Thyroid gland (tissue), 4 donors: ENCODE data around the gene FES. TPM values are rescaled to one million over a fixed set of nuclear protein-coding genes. Genes with fewer than 3 reads are reported as not detected.

Source experiments
- DNase-seq, 2 donors: peaks; one replicate each; pipeline ENCODE4 v3.0.0-alpha.2; 2019
- H3K27ac ChIP-seq, 3 donors: fragments of 200-600 bp; sonication (generic); 1 replicate in 2 of 3; 2 replicates in 1 of 3; pipeline ENCODE4 v1.5.1; 2016 to 2019; ENCODE audit warnings: mild to moderate bottlenecking in 1 of 3, moderate library complexity in 1 of 3
- H3K27me3 ChIP-seq: fragments of 200-600 bp; sonication (generic); one replicate; pipeline ENCODE4 v1.5.1; 2019
- H3K36me3 ChIP-seq, 2 donors: fragments of 200-600 bp; sonication (generic); one replicate each; pipeline ENCODE4 v1.5.1; 2016 to 2019
- H3K4me1 ChIP-seq, 2 donors: fragments of 200-600 bp; sonication (generic); one replicate each; pipeline ENCODE4 v1.5.1; 2017 to 2019
- H3K4me3 ChIP-seq, 3 donors: fragments of 200-600 bp; sonication (generic); replicated peaks in 1 of 3; 1 replicate in 2 of 3; 2 replicates in 1 of 3; pipeline ENCODE4 v1.5.1; 2016; ENCODE audit warnings: mild to moderate bottlenecking in 1 of 3
- H3K9me3 ChIP-seq: fragments of 200-600 bp; sonication (generic); one replicate; pipeline ENCODE4 v1.5.1; 2017
- POLR2A ChIP-seq, 2 donors: fragments of 450-650 bp; IDR thresholded peaks; one replicate each; pipeline ENCODE4 v1.6.1; 2017; ENCODE audit warnings: antibody characterized with exemption in 2 of 2, mild to moderate bottlenecking in 2 of 2, moderate library complexity in 1 of 2
- WGBS, 2 donors: methylation state at CpG; one replicate each; pipeline ENCODE4 v1.1.5; 2017; 5-methylcytosine and 5-hydroxymethylcytosine counted together
- intact Hi-C: fragments of 100-400 bp; cut with DNase I; formaldehyde crosslinking; loops from one replicate; pipeline ENCODE4 v1.15.1; 2023
- total RNA-seq, 4 donors: library from RNA; depleted of rRNA; stranded (reverse); fragments of >200 nt; gene quantifications; one replicate each; pipeline ENCODE4 v1.2.3, GENCODE V29; 2016
- TF ChIP-seq, protein P1 (sequence below), 6 experiments: fragments of 200-600 bp in 3 of 6; fragments of 450-650 bp in 3 of 6; sonication (generic) in 3 of 6; IDR thresholded peaks; one replicate each; pipeline ENCODE4 v1.5.1; 2016 to 2019; ENCODE audit warnings: antibody characterized with exemption in 6 of 6, mild to moderate bottlenecking in 2 of 6, inconsistent platforms in 1 of 6, moderate library complexity in 1 of 6

Gene FES
- total RNA-seq, 4 donors from 2014 or later: 34.1 to 44.5 (median 36.0) TPM

DNA sequence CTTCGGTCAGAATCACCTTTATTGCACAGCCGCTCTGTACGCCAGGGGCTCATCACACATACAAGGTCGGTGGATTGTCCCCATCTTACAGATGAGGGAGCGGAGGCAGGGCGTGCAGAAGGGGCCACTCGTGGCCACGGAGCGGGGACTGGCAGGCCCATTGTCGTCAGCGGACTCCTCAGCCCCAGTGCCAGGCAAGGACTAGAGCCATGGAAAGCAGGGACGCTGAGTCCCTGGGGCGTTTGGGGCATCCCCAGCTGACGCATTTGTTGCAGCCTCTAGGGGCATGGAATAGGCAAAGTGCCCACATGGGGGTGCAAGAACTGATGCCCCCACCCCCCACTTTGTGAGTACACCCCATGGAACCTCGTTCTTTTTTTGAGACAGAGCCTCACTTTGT, 45.8 kb upstream of the FES start:
- 89 to 90% methylated on average over 13 to 15 of the region's 15 CpGs for WGBS, 2 donors
- H3K27ac ChIP-seq: no peak overlapping the region
- TF ChIP-seq POLR2A (IDR thresholded peaks at IDR 0.05): no peak
- TF ChIP-seq, protein P1, sequence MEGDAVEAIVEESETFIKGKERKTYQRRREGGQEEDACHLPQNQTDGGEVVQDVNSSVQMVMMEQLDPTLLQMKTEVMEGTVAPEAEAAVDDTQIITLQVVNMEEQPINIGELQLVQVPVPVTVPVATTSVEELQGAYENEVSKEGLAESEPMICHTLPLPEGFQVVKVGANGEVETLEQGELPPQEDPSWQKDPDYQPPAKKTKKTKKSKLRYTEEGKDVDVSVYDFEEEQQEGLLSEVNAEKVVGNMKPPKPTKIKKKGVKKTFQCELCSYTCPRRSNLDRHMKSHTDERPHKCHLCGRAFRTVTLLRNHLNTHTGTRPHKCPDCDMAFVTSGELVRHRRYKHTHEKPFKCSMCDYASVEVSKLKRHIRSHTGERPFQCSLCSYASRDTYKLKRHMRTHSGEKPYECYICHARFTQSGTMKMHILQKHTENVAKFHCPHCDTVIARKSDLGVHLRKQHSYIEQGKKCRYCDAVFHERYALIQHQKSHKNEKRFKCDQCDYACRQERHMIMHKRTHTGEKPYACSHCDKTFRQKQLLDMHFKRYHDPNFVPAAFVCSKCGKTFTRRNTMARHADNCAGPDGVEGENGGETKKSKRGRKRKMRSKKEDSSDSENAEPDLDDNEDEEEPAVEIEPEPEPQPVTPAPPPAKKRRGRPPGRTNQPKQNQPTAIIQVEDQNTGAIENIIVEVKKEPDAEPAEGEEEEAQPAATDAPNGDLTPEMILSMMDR (IDR thresholded peaks at IDR 0.05): no peak
- H3K4me1 ChIP-seq: peaks cover 20 to 30% of the 10 kb centered on the region in 2 donors
- no peak overlapping the region for H3K4me3 ChIP-seq
- intact Hi-C loops: no loop called here
- DNase-seq: no peak
- H3K9me3 ChIP-seq: no peaks in the 10 kb centered on the region
- no peaks in the 10 kb centered on the region for H3K27me3 ChIP-seq
- H3K36me3 ChIP-seq: no peaks in the 10 kb centered on the region

DNA sequence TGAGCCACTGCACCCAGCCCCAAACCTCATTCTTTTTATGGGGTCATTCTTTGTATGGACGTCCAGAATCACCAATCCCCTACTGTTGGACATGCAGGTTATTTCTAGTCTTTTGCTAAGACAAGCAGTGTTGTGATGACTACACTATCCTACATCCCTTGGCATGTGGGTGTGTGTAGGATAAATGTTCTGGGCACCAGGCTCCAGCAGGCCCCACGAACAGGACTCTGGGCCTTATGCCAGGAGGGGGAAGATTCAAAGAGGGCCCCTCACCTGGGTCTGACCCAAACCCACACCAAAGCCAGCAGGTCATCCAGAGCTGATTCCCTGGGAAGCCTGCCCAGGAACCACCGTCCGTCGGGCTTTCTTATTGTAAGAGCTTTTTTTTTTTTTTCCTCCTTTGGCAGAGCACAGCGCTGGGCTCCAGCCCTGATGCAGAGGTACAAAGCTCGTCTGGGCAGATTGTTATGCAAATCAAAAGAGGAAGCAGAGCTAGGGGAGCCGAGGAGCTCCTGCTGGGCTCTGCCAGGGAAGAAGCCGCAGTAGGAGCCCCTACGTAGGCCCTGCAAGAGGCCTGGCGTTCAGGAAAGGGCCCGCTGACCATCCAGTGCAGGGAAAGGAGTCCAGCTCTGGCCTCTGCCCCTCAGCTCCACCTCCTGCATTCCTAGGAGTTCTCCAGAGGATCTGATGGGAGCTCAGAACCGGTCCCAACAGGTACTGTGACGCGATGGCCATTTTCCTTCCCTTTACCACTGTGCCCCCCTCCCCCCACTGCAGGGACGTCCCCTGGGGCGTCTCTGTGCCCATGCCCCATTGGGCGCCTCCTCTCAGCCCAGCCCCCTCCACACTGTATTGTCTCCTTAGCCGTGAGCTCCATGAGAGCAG, 44.9 kb upstream of the FES start:
- no peaks in the 10 kb centered on the region for H3K36me3 ChIP-seq
- peaks cover 20 to 30% of the 10 kb centered on the region in 2 donors for H3K4me1 ChIP-seq
- no peaks in the 10 kb centered on the region for H3K9me3 ChIP-seq
- TF ChIP-seq, protein P1 (IDR thresholded peaks at IDR 0.05): no peak
- TF ChIP-seq POLR2A (IDR thresholded peaks at IDR 0.05): peak in 1 of 2 donors; percentile 47
- intact Hi-C loops: no loop called here
- peak overlapping the region; percentile 84 to 86 (median 86) for H3K27ac ChIP-seq
- DNase-seq: peak; percentile 89 to 91
- 31 to 39% methylated on average over 19 of the region's 19 CpGs for WGBS, 2 donors
- no peaks in the 10 kb centered on the region for H3K27me3 ChIP-seq
- H3K4me3 ChIP-seq: no peak overlapping the region

DNA sequence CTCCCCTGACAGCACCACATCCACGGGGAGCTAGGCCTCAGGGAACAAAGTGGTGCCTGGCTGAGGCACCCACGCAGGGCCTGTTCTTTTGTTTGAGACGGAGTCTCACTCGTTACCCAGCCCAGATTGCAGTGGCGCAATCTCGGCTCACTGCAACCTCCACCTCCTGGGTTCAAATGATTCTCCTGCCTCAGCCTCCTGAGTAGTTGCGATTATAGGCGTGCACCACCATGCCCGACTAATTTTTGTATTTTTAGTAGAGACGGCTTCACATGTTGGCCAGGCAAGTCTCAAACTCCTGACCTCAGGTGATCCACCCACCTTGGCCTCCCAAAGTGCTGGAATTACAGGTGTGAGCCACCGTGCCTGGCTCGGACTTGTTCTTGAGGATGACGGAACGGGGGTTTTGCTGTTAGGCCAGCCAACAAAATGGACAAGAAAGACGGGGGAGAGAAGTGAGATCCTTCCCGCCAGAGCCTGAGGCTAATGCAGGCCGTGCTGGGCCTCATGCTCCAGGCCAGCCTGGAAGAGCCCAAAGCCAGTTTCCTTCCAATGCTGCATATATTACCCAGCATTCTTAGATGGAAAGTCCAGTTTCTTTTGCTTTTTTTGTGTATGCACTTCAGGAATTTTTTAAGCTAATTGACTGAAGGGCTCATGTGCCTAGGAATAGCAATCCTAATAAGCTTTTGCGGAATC, 44.0 kb upstream of the FES start:
- H3K4me3 ChIP-seq: no peak overlapping the region
- 76 to 80% methylated on average over 18 of the region's 18 CpGs for WGBS, 2 donors
- peaks cover 20 to 38% of the 10 kb centered on the region in 2 donors for H3K4me1 ChIP-seq
- H3K36me3 ChIP-seq: no peaks in the 10 kb centered on the region
- intact Hi-C loops: no loop called here
- peak overlapping the region; percentile 84 to 86 (median 86) for H3K27ac ChIP-seq
- no peaks in the 10 kb centered on the region for H3K27me3 ChIP-seq
- no peaks in the 10 kb centered on the region for H3K9me3 ChIP-seq
- DNase-seq: peak in 1 of 2 donors; percentile 48
- no peak for TF ChIP-seq POLR2A (IDR thresholded peaks at IDR 0.05)
- TF ChIP-seq, protein P1 (IDR thresholded peaks at IDR 0.05): no peak

DNA sequence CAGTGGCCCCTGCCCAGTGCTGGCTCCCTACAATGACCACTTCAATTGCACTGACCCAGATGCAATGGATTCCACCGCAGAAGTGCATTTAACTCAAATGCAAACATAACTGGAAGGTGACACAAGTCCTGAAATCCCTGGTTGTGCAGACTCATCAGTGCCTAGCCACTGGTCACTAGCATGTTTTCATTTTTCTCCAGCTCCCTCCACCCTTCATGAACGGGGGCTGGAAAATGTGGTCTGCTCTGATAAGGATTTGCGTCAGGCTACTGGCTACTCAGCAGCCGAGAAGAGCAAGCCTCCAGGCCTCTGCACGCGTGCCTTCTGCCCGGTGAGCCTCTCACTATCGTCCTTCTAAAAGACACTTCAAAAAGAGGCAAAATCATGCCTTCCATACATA, 43.4 kb upstream of the FES start:
- WGBS, 2 donors: 27 to 50% methylated on average over 8 of the region's 8 CpGs
- Histone ChIP-seq H3K4me1 (peaks cover 20 to 42% of the 10 kb centered on the region in 2 donors), H3K4me3 (no peak overlapping the region), H3K27me3 (no peaks in the 10 kb centered on the region), H3K36me3 (no peaks in the 10 kb centered on the region), H3K9me3 (no peaks in the 10 kb centered on the region), H3K27ac (peak overlapping the region; percentile 84 to 86 (median 86))
- peak; percentile 31 to 39 for DNase-seq
- intact Hi-C loops: no loop called here
- TF ChIP-seq, protein P1 (IDR thresholded peaks at IDR 0.05): no peak
- TF ChIP-seq POLR2A (IDR thresholded peaks at IDR 0.05): no peak
